Neutrophil (primary cell): ENCODE data around the gene HAUS3.
"Not testable (repeated sequence)": the region's sequence is repeated elsewhere in the genome, so short reads cannot be mapped to it uniquely, and the experiment has no call there.

ENCODE experiments used
- H3K27ac ChIP-seq: fragments of 200-600 bp; sonication (generic); 2 replicates; pipeline ENCODE4 v1.5.1; 2016; ENCODE audit warnings: mild to moderate bottlenecking, moderate library complexity
- H3K27me3 ChIP-seq: fragments of 200-600 bp; sonication (generic); 2 replicates; pipeline ENCODE4 v1.6.0; 2016; ENCODE audit warnings: mild to moderate bottlenecking
- H3K36me3 ChIP-seq: fragments of 200-600 bp; sonication (generic); 2 replicates; pipeline ENCODE4 v1.5.1; 2017
- H3K4me1 ChIP-seq, 2 experiments: fragments of 200-600 bp in 1 of 2; sonication (generic) in 1 of 2; 1 replicate in 1 of 2; 2 replicates in 1 of 2; pipeline versions ENCODE4 v1.5.1 to v1.6.1; 2013 to 2016; ENCODE audit warnings: low read depth in 1 of 2, low read length in 1 of 2, mild to moderate bottlenecking in 1 of 2, moderate library complexity in 1 of 2; ENCODE audit not compliant: control insufficient read depth in 1 of 2, insufficient read depth in 1 of 2
- H3K4me3 ChIP-seq, 2 experiments: fragments of 200-600 bp in 1 of 2; sonication (generic) in 1 of 2; 1 replicate in 1 of 2; 2 replicates in 1 of 2; pipeline ENCODE4 v1.5.1; 2013 to 2016; ENCODE audit warnings: low read depth in 1 of 2, low read length in 1 of 2, mild to moderate bottlenecking in 1 of 2, moderate library complexity in 1 of 2
- H3K9me3 ChIP-seq: fragments of 200-600 bp; sonication (generic); 2 replicates; pipeline ENCODE4 v1.5.1; 2016
- CTCF ChIP-seq: fragments of 200-600 bp; sonication (generic); IDR thresholded peaks from 2 replicates; pipeline ENCODE4 v1.5.1; 2016; ENCODE audit warnings: antibody characterized with exemption

HAUS3 gene

DNA sequence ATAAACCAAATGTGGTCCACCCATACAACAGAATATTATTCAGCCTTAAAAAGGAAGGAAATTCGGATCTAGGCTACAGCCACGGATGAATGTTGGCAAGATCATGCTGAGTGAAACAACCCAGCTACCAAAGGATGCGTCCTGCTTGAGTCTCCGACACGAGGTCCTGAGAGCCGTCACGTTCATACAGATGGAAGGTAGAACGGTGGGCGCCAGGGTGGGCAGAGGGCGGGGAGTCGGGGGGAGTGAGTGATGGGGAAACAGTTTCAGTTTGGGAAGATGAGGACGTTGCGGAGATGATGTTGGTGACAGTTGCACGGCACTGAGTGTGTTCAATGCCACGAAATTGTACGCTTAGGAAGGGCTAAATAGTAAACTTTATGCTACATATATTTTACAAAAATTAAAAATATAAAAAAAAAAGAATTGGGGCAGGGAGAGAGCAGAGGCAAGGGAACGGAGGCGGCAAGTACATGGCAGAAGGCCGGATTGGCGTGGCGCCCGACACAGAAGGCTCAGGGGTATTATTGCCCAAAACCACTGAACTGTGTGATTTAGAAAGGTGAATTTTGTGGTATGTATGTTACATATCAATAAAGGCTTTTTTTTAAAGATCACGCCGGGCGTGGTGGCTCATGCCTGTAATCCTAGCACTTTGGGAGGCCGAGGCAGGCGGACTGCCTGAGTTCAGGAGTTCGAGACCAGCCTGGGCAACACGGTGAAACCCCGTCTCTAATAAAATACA, 34.8 kb upstream of the HAUS3 start:
- H3K27me3 ChIP-seq: peaks cover under 1% of the 10 kb centered on the region
- no peak overlapping the region for H3K27ac ChIP-seq
- no peaks in the 10 kb centered on the region for H3K9me3 ChIP-seq

DNA sequence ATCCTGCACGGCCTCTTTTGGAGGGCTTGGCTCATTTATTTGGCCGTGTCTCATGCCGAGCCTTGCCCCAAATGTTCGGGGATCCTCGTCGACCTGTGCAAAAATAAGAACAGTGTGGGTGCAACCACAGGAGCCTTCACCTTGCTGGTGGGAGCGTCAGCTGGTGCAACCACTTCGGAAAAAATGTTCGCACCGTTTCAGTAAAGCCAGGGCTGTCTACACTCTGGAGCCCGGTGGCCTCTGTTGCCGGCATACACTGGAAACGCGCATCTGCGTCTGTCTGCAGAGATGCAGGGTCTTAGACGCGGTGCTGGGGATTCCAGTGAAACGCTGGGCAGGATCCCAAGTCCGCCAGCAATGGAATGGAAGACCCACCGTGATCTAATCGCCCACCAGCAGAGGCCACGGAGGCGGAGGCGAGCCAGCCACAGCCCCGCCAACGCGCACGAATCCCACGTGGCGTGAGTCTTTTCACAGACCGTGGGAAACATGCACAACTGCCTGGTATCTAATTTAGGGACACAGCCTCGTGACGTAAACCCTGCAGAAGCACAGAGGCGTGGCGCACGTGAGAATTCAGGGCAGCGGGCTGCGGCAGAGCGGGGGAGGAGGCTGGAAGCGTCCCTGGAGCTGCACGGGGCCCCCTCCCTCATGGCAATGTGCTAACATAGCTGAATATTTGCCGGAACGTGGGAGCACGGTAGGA, 33.8 kb upstream of the HAUS3 start:
- no peaks in the 10 kb centered on the region for H3K27me3 ChIP-seq
- H3K4me1 ChIP-seq: no peaks in the 10 kb centered on the region
- no peak for TF ChIP-seq CTCF
- no peak overlapping the region for H3K27ac ChIP-seq
- no peaks in the 10 kb centered on the region for H3K36me3 ChIP-seq
- H3K9me3 ChIP-seq: no peaks in the 10 kb centered on the region
- no peak overlapping the region for H3K4me3 ChIP-seq

More for the DNA sequence above, 34.8 kb upstream of the HAUS3 start:
- H3K4me3 ChIP-seq: no peak overlapping the region
- no peak for TF ChIP-seq CTCF
- H3K36me3 ChIP-seq: no peaks in the 10 kb centered on the region
- H3K4me1 ChIP-seq: no peaks in the 10 kb centered on the region

- H3K9me3 ChIP-seq, H3K27ac ChIP-seq, H3K4me1 ChIP-seq, H3K36me3 ChIP-seq, H3K4me3 ChIP-seq, H3K27me3 ChIP-seq: not testable (repeated sequence)
Observed at GRCh38 chr4:2275044-2275397, 33.1 kb upstream of the HAUS3 start.

- no peaks in the 10 kb centered on the region for H3K36me3 ChIP-seq
- no peaks in the 10 kb centered on the region for H3K9me3 ChIP-seq
- H3K4me3 ChIP-seq: no peak overlapping the region
- H3K27ac ChIP-seq: no peak overlapping the region
- no peaks in the 10 kb centered on the region for H3K27me3 ChIP-seq
- no peaks in the 10 kb centered on the region for H3K4me1 ChIP-seq
- no peak for TF ChIP-seq CTCF
Observed at GRCh38 chr4:2274320-2275043, 32.6 kb upstream of the HAUS3 start.

GRCh38 chr4:2273657-2274319, 31.9 kb upstream of the HAUS3 start:
- no peaks in the 10 kb centered on the region for H3K4me1 ChIP-seq
- no peak for TF ChIP-seq CTCF
- H3K27ac ChIP-seq: no peak overlapping the region
- H3K27me3 ChIP-seq: no peaks in the 10 kb centered on the region
- no peaks in the 10 kb centered on the region for H3K36me3 ChIP-seq
- H3K4me3 ChIP-seq: no peak overlapping the region
- H3K9me3 ChIP-seq: no peaks in the 10 kb centered on the region
